Loucy (cell line): ENCODE measurements around the gene LONP2.
"Not testable (repeated sequence)": the region's sequence is repeated elsewhere in the genome, so short reads cannot be mapped to it uniquely, and the experiment has no call there.

Experiments
- CTCF ChIP-seq: fragments of 200-600 bp; sonication (generic); conservative IDR thresholded peaks from 2 replicates; pipeline ENCODE4 v1.5.1; 2014; ENCODE audit warnings: mild to moderate bottlenecking, antibody characterized with exemption, low read length
- EZH2phosphoT487 ChIP-seq: fragments of 200-600 bp; IDR thresholded peaks from 2 replicates; pipeline ENCODE4 v1.6.1; 2018; ENCODE audit warnings: antibody characterized with exemption, mild to moderate bottlenecking, moderate library complexity, borderline replicate concordance

GRCh38 chr16:48240147-48240546, 4.0 kb upstream of the LONP2 start:
- not testable (repeated sequence) for TF ChIP-seq EZH2phosphoT487, CTCF
